Body of pancreas (tissue), 4 donors: ENCODE results near the gene CHP2. TPM values are rescaled to one million over a fixed set of nuclear protein-coding genes. Genes with fewer than 3 reads are reported as not detected.
"Not testable (repeated sequence)": the region's sequence is repeated elsewhere in the genome, so short reads cannot be mapped to it uniquely, and the experiment has no call there.

Source experiments
- ATAC-seq: fragments of 150-250 bp; one replicate; pipeline ENCODE4 v1.9.1; 2016
- DNase-seq, 4 donors: peaks; one replicate each; pipeline ENCODE4 v3.0.0-alpha.2; 2019
- H3K27ac ChIP-seq, 4 donors: fragments of 200-600 bp; sonication (generic); 1 replicate in 3 of 4; 2 replicates in 1 of 4; pipeline versions ENCODE4 v1.5.1 to v1.6.1; 2016 to 2019; ENCODE audit warnings: mild to moderate bottlenecking in 1 of 4, mixed read lengths in 1 of 4, moderate library complexity in 1 of 4
- H3K27me3 ChIP-seq, 2 donors: fragments of 200-600 bp; sonication (generic); one replicate each; pipeline ENCODE4 v1.6.0; 2016; ENCODE audit warnings: mild to moderate bottlenecking in 1 of 2
- H3K36me3 ChIP-seq, 2 donors: fragments of 200-600 bp; sonication (generic); replicated peaks in 1 of 2; 2 replicates each; pipeline ENCODE4 v1.5.1; 2016; ENCODE audit warnings: low read depth in 2 of 2; ENCODE audit not compliant: insufficient read depth in 1 of 2
- H3K4me1 ChIP-seq: fragments of 200-600 bp; sonication (generic); one replicate; pipeline ENCODE4 v1.6.0; 2016
- H3K4me3 ChIP-seq, 2 donors: fragments of 200-600 bp; sonication (generic); 1 replicate in 1 of 2; 2 replicates in 1 of 2; pipeline ENCODE4 v1.5.1; 2016 to 2019
- H3K9me3 ChIP-seq, 3 donors: fragments of 200-600 bp; sonication (generic); 1 replicate in 2 of 3; 2 replicates in 1 of 3; pipeline ENCODE4 v1.5.1; 2016
- CTCF ChIP-seq, 7 experiments: fragments of 450-650 bp in 4 of 7; fragments of 200-600 bp in 3 of 7; sonication (generic) in 3 of 7; IDR thresholded peaks; one replicate each; pipeline ENCODE4 v1.5.1; 2016 to 2019; ENCODE audit warnings: antibody characterized with exemption in 7 of 7
- POLR2A ChIP-seq, 3 donors: fragments of 450-650 bp; IDR thresholded peaks; one replicate each; pipeline ENCODE4 v1.6.1; 2016; ENCODE audit warnings: antibody characterized with exemption in 3 of 3, mild to moderate bottlenecking in 2 of 3
- whole genome bisulfite sequencing, 2 donors: methylation state at CpG; one replicate each; pipeline ENCODE4 v1.1.5; 2017; 5-methylcytosine and 5-hydroxymethylcytosine counted together
- intact Hi-C: fragments of 100-400 bp; cut with DNase I; formaldehyde crosslinking; loops from one replicate; pipeline ENCODE4 v1.15.1; 2023
- total RNA-seq, 2 donors: library from RNA; depleted of rRNA; stranded (reverse); fragments of >200 nt; gene quantifications; one replicate each; pipeline ENCODE4 v1.1.0, GENCODE V29; 2016

CHP2 gene
- total RNA-seq, 2 donors from 2014 or later = not detected

- intact Hi-C loops = no loop called here
- H3K4me3 ChIP-seq = no peak overlapping the region
- 54 to 56% methylated on average over 12 of the region's 12 CpGs for WGBS, 2 donors
- TF ChIP-seq CTCF (IDR thresholded peaks at IDR 0.05) (no peak), POLR2A (IDR thresholded peaks at IDR 0.05) (no peak)
- DNase-seq (peak in 2 of 4 donors; percentile 7 to 10), ATAC-seq (no peak)
- no peak overlapping the region for H3K27ac ChIP-seq
- H3K36me3 ChIP-seq = no peaks in the 10 kb centered on the region
- H3K4me1 ChIP-seq = no peaks in the 10 kb centered on the region
- H3K9me3 ChIP-seq = no peaks in the 10 kb centered on the region
- H3K27me3 ChIP-seq = no peaks in the 10 kb centered on the region
Measured at GRCh38 chr16:23729503-23730424, 25.1 kb upstream of the CHP2 start.

- no peak for ATAC-seq
- no peaks in the 10 kb centered on the region for H3K27me3 ChIP-seq
- H3K9me3 ChIP-seq = no peaks in the 10 kb centered on the region
- H3K36me3 ChIP-seq = no peaks in the 10 kb centered on the region
- WGBS, 2 donors = 65 to 72% methylated on average over 19 of the region's 19 CpGs
- H3K4me3 ChIP-seq = no peak overlapping the region
- no peaks in the 10 kb centered on the region for H3K4me1 ChIP-seq
- intact Hi-C loops = no loop called here
- TF ChIP-seq CTCF (IDR thresholded peaks at IDR 0.05) (no peak), POLR2A (IDR thresholded peaks at IDR 0.05) (no peak)
- H3K27ac ChIP-seq = no peak overlapping the region
- DNase-seq = no peak
Measured at GRCh38 chr16:23734176-23734893, 20.5 kb upstream of the CHP2 start.

GRCh38 chr16:23737423-23738028 is 17.3 kb upstream of the CHP2 start:
- H3K27me3 ChIP-seq, ATAC-seq, H3K9me3 ChIP-seq, intact Hi-C loops, H3K36me3 ChIP-seq, H3K27ac ChIP-seq, H3K4me1 ChIP-seq, H3K4me3 ChIP-seq, DNase-seq: not testable (repeated sequence)
- WGBS, 2 donors = 53% methylated on average over 1 of the region's 1 CpG

GRCh38 chr16:23739516-23739915 is 15.3 kb upstream of the CHP2 start:
- ATAC-seq (no peak), DNase-seq (no peak)
- Histone ChIP-seq H3K4me3 (no peak overlapping the region), H3K4me1 (no peaks in the 10 kb centered on the region), H3K9me3 (no peaks in the 10 kb centered on the region), H3K27ac (no peak overlapping the region), H3K27me3 (no peaks in the 10 kb centered on the region), H3K36me3 (no peaks in the 10 kb centered on the region)
- intact Hi-C loops = no loop called here
- WGBS, 2 donors = 65 to 69% methylated on average over 1 of the region's 1 CpG
- TF ChIP-seq POLR2A (IDR thresholded peaks at IDR 0.05) (no peak), CTCF (IDR thresholded peaks at IDR 0.05) (no peak)

GRCh38 chr16:23741675-23742303 is 13.0 kb upstream of the CHP2 start:
- no peak overlapping the region for H3K27ac ChIP-seq
- DNase-seq (no peak), ATAC-seq (no peak)
- no peaks in the 10 kb centered on the region for H3K36me3 ChIP-seq
- 29 to 35% methylated on average over 2 of the region's 2 CpGs for WGBS, 2 donors
- H3K9me3 ChIP-seq = no peaks in the 10 kb centered on the region
- no peaks in the 10 kb centered on the region for H3K27me3 ChIP-seq
- TF ChIP-seq CTCF (IDR thresholded peaks at IDR 0.05) = no peak
- no peak for TF ChIP-seq POLR2A (IDR thresholded peaks at IDR 0.05)
- no peaks in the 10 kb centered on the region for H3K4me1 ChIP-seq
- H3K4me3 ChIP-seq = no peak overlapping the region
- intact Hi-C loops = no loop called here
